BJ (cell line): ENCODE data around the gene RPAIN. TPM values are rescaled to one million over a fixed set of nuclear protein-coding genes. Genes with fewer than 3 reads are reported as not detected.

Experiments
- CTCF ChIA-PET: fragments of 350-600 bp; formaldehyde crosslinking; extraction: SDS; loops from one replicate; lab custom pipeline; 2021; ENCODE audit warnings: antibody characterized with exemption, inconsistent platforms; lab: Yijun Ruan, JAX
- POLR2A ChIA-PET: fragments of 300-600 bp; sonication (Branson Sonifier 250); formaldehyde crosslinking; extraction: SDS; loops from one replicate; lab custom pipeline; 2021; ENCODE audit warnings: antibody characterized with exemption; lab: Charles Lee
- DNase-seq: peaks from one replicate; pipeline ENCODE4 v3.0.0-alpha.2; 2011; ENCODE audit warnings: low read depth
- H3K27me3 ChIP-seq: 2 replicates; pipeline ENCODE4 v1.6.0; 2011; ENCODE audit warnings: low read length; ENCODE audit not compliant: control insufficient read depth, insufficient read depth
- H3K36me3 ChIP-seq: 2 replicates; pipeline ENCODE4 v1.5.1; 2011; ENCODE audit warnings: low read length; ENCODE audit not compliant: control insufficient read depth, insufficient read depth
- H3K4me3 ChIP-seq: 2 replicates; pipeline ENCODE4 v1.5.1; 2011; ENCODE audit warnings: low read depth, mild to moderate bottlenecking, control low read depth, low read length
- CTCF ChIP-seq: IDR thresholded peaks from 2 replicates; pipeline ENCODE4 v1.5.1; 2011; ENCODE audit warnings: low read depth, mild to moderate bottlenecking, control low read depth, inconsistent platforms, low read length, moderate library complexity; ENCODE audit not compliant: insufficient read depth
- polyA plus RNA-seq: library from polyadenylated mRNA; depleted of rRNA; stranded (reverse); fragments of >200 nt; gene quantifications from 2 replicates; pipeline ENCODE4 v1.2.3, GENCODE V29; 2011

RPAIN gene
- polyA plus RNA-seq, 1 experiment = 22.8 TPM

GRCh38 chr17:5439446-5439764, 19.4 kb downstream of the RPAIN start:
- Histone ChIP-seq H3K36me3 (peaks cover 9% of the 10 kb centered on the region), H3K4me3 (no peak overlapping the region), H3K27me3 (no peaks in the 10 kb centered on the region)
- DNase-seq = no peak
- ChIA-PET POLR2A (no interaction called here), CTCF (interaction anchor here (0.6 to 6.0 kb wide), 35 partner anchors 9 to 997 kb away, joined by 3 to 69 read pairs (median 5); partner anchors contain the start of genes DHX33 and NUP88)
- TF ChIP-seq CTCF = no peak

- peaks cover 9% of the 10 kb centered on the region for H3K36me3 ChIP-seq
- no peaks in the 10 kb centered on the region for H3K27me3 ChIP-seq
- DNase-seq = no peak
- ChIA-PET POLR2A (no interaction called here), CTCF (no interaction called here)
- no peak for TF ChIP-seq CTCF
- H3K4me3 ChIP-seq = no peak overlapping the region
Measured at GRCh38 chr17:5443728-5444127, 23.7 kb downstream of the RPAIN start.

GRCh38 chr17:5444209-5444608, 24.2 kb downstream of the RPAIN start:
- Histone ChIP-seq H3K4me3 (no peak overlapping the region), H3K27me3 (no peaks in the 10 kb centered on the region), H3K36me3 (peaks cover 10% of the 10 kb centered on the region)
- DNase-seq = no peak
- ChIA-PET CTCF (no interaction called here), POLR2A (no interaction called here)
- no peak for TF ChIP-seq CTCF

- peaks cover 14% of the 10 kb centered on the region for H3K36me3 ChIP-seq
- H3K4me3 ChIP-seq = no peak overlapping the region
- TF ChIP-seq CTCF = no peak
- H3K27me3 ChIP-seq = no peaks in the 10 kb centered on the region
- ChIA-PET CTCF (interaction anchor here (3.2 kb wide), 1 partner anchor 8 kb away, joined by 20 read pairs; the partner anchor contains the start of gene C1QBP), POLR2A (no interaction called here)
- no peak for DNase-seq
Measured at GRCh38 chr17:5446786-5447185, 26.8 kb downstream of the RPAIN start.

GRCh38 chr17:5464717-5465507, 44.9 kb downstream of the RPAIN start:
- Histone ChIP-seq H3K36me3 (0 out of 2 replicates have a peak, but pooled peaks cover 2% of the 10 kb centered on the region), H3K27me3 (no peaks in the 10 kb centered on the region), H3K4me3 (no peak overlapping the region)
- no peak for TF ChIP-seq CTCF
- CTCF ChIA-PET = interaction anchor here (0.8 to 3.5 kb wide), 3 partner anchors 14 to 61 kb away, joined by 3 to 16 read pairs (median 3); partner anchors contain the start of gene C1QBP
- no peak for DNase-seq
- POLR2A ChIA-PET = no interaction called here
